GM23338 (cell line): Measurements from ENCODE around the gene ING5. TPM values are rescaled to one million over a fixed set of nuclear protein-coding genes. Genes with fewer than 3 reads are reported as not detected.

Experiments used
- ATAC-seq: fragments of 200-7000 bp; cut with Tn5 transposase; 3 replicates; pipeline ENCODE4 v1.9.1; 2020
- DNase-seq: peaks from one replicate; pipeline ENCODE4 v3.0.0-alpha.2; 2015; ENCODE audit warnings: low spot score
- H2AFZ ChIP-seq: fragments of 200-600 bp; sonication (generic); 2 replicates; pipeline ENCODE4 v1.8.0; 2016; ENCODE audit warnings: antibody characterized with exemption, mild to moderate bottlenecking, moderate library complexity
- H3F3A ChIP-seq: fragments of 200-600 bp; sonication (generic); replicated peaks from 2 replicates; pipeline ENCODE4 v1.8.0; 2017; ENCODE audit warnings: antibody characterized with exemption, mixed run types, low read depth
- H3K27ac ChIP-seq: fragments of 200-600 bp; sonication (generic); 2 replicates; pipeline ENCODE4 v1.6.1; 2016; ENCODE audit warnings: low read depth
- H3K27me3 ChIP-seq: fragments of 200-600 bp; sonication (generic); 2 replicates; pipeline ENCODE4 v1.8.0; 2016; ENCODE audit warnings: mild to moderate bottlenecking, mixed run types, moderate library complexity; ENCODE audit not compliant: insufficient read depth
- H3K36me3 ChIP-seq: fragments of 200-600 bp; sonication (generic); 2 replicates; pipeline ENCODE4 v1.8.0; 2016; ENCODE audit warnings: mild to moderate bottlenecking; ENCODE audit not compliant: insufficient read depth
- H3K4me1 ChIP-seq: fragments of 200-600 bp; sonication (generic); 2 replicates; pipeline ENCODE4 v1.8.0; 2016; ENCODE audit warnings: mild to moderate bottlenecking, moderate library complexity; ENCODE audit not compliant: insufficient read depth
- H3K4me2 ChIP-seq: fragments of 200-600 bp; sonication (generic); 2 replicates; pipeline ENCODE4 v1.7.1; 2017; ENCODE audit warnings: mixed run types
- H3K4me3 ChIP-seq: fragments of 200-600 bp; sonication (generic); 2 replicates; pipeline ENCODE4 v1.6.1; 2016; ENCODE audit warnings: mixed run types
- H3K79me2 ChIP-seq: fragments of 200-600 bp; sonication (generic); replicated peaks from 2 replicates; pipeline ENCODE4 v1.8.0; 2017; ENCODE audit warnings: mild to moderate bottlenecking; ENCODE audit not compliant: insufficient read depth
- H3K9me2 ChIP-seq: fragments of 200-600 bp; sonication (generic); 2 replicates; pipeline ENCODE4 v1.8.0; 2017; ENCODE audit not compliant: insufficient read depth
- H4K20me1 ChIP-seq: fragments of 200-600 bp; sonication (generic); replicated peaks from 2 replicates; pipeline ENCODE4 v1.8.0; 2017; ENCODE audit warnings: mild to moderate bottlenecking; ENCODE audit not compliant: insufficient read depth
- H3K27ac Mint-ChIP-seq: 2 replicates; pipeline ENCODE4 v1.8.0; 2020; ENCODE audit warnings: inconsistent platforms, mild to moderate bottlenecking, moderate library complexity, mixed read lengths
- H3K27me3 Mint-ChIP-seq: 3 replicates; pipeline ENCODE4 v1.8.0; 2022; ENCODE audit warnings: low read depth, mild to moderate bottlenecking, moderate library complexity, mixed read lengths, inconsistent platforms; ENCODE audit not compliant: insufficient read depth, poor library complexity
- H3K36me3 Mint-ChIP-seq: 3 replicates; pipeline ENCODE4 v1.8.0; 2021; ENCODE audit warnings: low read depth, mild to moderate bottlenecking, inconsistent platforms, moderate library complexity, mixed read lengths
- H3K4me1 Mint-ChIP-seq: 3 replicates; pipeline ENCODE4 v1.8.0; 2020; ENCODE audit warnings: mild to moderate bottlenecking, inconsistent platforms, mixed read lengths
- H3K4me3 Mint-ChIP-seq: 3 replicates; pipeline ENCODE4 v1.8.0; 2021; ENCODE audit warnings: moderate library complexity, mild to moderate bottlenecking, inconsistent platforms, mixed read lengths
- H3K9me3 Mint-ChIP-seq: 3 replicates; pipeline ENCODE4 v1.8.0; 2020; ENCODE audit warnings: moderate library complexity, mild to moderate bottlenecking, inconsistent platforms, mixed read lengths
- CTCF ChIP-seq, 2 experiments: fragments of 200-600 bp in 1 of 2; sonication (generic) in 1 of 2; conservative IDR thresholded peaks; 2 replicates each; pipeline versions ENCODE4 v1.5.1 to v1.6.1; 2016 to 2017; ENCODE audit warnings: antibody characterized with exemption in 2 of 2, low read depth in 2 of 2, mild to moderate bottlenecking in 2 of 2, moderate library complexity in 1 of 2
- EZH2 ChIP-seq: fragments of 200-600 bp; sonication (generic); IDR thresholded peaks from one replicate; pipeline ENCODE4 v1.8.0; 2017; ENCODE audit warnings: antibody characterized with exemption, mild to moderate bottlenecking, low read depth; ENCODE audit not compliant: unreplicated experiment
- EZH2phosphoT487 ChIP-seq: fragments of 200-600 bp; sonication (generic); IDR thresholded peaks from one replicate; pipeline ENCODE4 v1.8.1; 2018; ENCODE audit warnings: antibody characterized with exemption; ENCODE audit not compliant: unreplicated experiment
- JUNB ChIP-seq: IDR thresholded peaks from one replicate; pipeline ENCODE4 v1.6.1; 2016; ENCODE audit warnings: antibody characterized with exemption; ENCODE audit not compliant: unreplicated experiment
- NANOG ChIP-seq: IDR thresholded peaks from 2 replicates; pipeline ENCODE4 v1.6.1; 2016; ENCODE audit warnings: antibody characterized with exemption, borderline replicate concordance
- POLR2AphosphoS5 ChIP-seq: IDR thresholded peaks from 2 replicates; pipeline ENCODE4 v1.6.1; 2016; ENCODE audit warnings: antibody characterized with exemption, low read depth
- STAT1 ChIP-seq: IDR thresholded peaks from one replicate; pipeline ENCODE4 v1.6.1; 2016; ENCODE audit warnings: antibody characterized with exemption; ENCODE audit not compliant: unreplicated experiment
- ZNF114 ChIP-seq: fragments of 250-450 bp; sonication (Bioruptor Pico); IDR thresholded peaks from 2 replicates; pipeline ENCODE4 v1.5.0; 2020; ENCODE audit warnings: mild to moderate bottlenecking, moderate library complexity
- ZNF331 ChIP-seq: fragments of 250-450 bp; sonication (Bioruptor Pico); IDR thresholded peaks from 2 replicates; pipeline ENCODE4 v1.5.0; 2020; ENCODE audit warnings: low read depth, mild to moderate bottlenecking, moderate library complexity
- polyA plus RNA-seq: library from polyadenylated mRNA; unstranded; fragments of >200 nt; fragmentation: Nextera tagmentation; extraction: Ambion mirVana; gene quantifications from 2 replicates; pipeline ENCODE4 v1.2.1, GENCODE V29; 2016
- total RNA-seq: library from RNA; depleted of rRNA; stranded (reverse); fragments of >200 nt; shearing (Covaris generic); gene quantifications from 2 replicates; pipeline ENCODE4 v1.2.3, GENCODE V29; 2014
- TF ChIP-seq, protein P1 (sequence below): IDR thresholded peaks from 2 replicates; pipeline ENCODE4 v1.6.1; 2016; ENCODE audit warnings: antibody characterized with exemption
- TF ChIP-seq, protein P2 (sequence below): IDR thresholded peaks from one replicate; pipeline ENCODE4 v1.6.1; 2018; ENCODE audit warnings: antibody characterized with exemption; ENCODE audit not compliant: unreplicated experiment

The ING5 gene
- total and polyA plus RNA-seq, 2 experiments from 2014 or later, result 25.7 to 42.5 TPM

- H4K20me1 ChIP-seq, result peaks cover 9% of the 10 kb centered on the region
- peaks cover 7% of the 10 kb centered on the region for H3K36me3 ChIP-seq
- Mint-ChIP-seq H3K4me3 (no peak overlapping the region), H3K27me3 (peaks cover 12% of the 10 kb centered on the region), H3K9me3 (peaks cover 30% of the 10 kb centered on the region), H3K27ac (no peak overlapping the region), H3K4me1 (no peaks in the 10 kb centered on the region), H3K36me3 (peaks cover 64% of the 10 kb centered on the region)
- no peaks in the 10 kb centered on the region for H3K9me2 ChIP-seq
- no peak overlapping the region for H3K4me2 ChIP-seq
- ATAC-seq (no peak), DNase-seq (no peak)
- no peaks in the 10 kb centered on the region for H3K79me2 ChIP-seq
- no peak overlapping the region for H2AFZ ChIP-seq
- no peaks in the 10 kb centered on the region for H3K27me3 ChIP-seq
- H3K4me3 ChIP-seq, result no peak overlapping the region
- H3K4me1 ChIP-seq, result no peaks in the 10 kb centered on the region
- no peak overlapping the region for H3K27ac ChIP-seq
- H3F3A ChIP-seq, result no peaks in the 10 kb centered on the region
- TF ChIP-seq, protein P1, sequence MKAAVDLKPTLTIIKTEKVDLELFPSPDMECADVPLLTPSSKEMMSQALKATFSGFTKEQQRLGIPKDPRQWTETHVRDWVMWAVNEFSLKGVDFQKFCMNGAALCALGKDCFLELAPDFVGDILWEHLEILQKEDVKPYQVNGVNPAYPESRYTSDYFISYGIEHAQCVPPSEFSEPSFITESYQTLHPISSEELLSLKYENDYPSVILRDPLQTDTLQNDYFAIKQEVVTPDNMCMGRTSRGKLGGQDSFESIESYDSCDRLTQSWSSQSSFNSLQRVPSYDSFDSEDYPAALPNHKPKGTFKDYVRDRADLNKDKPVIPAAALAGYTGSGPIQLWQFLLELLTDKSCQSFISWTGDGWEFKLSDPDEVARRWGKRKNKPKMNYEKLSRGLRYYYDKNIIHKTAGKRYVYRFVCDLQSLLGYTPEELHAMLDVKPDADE, result no peak
- TF ChIP-seq, protein P2, sequence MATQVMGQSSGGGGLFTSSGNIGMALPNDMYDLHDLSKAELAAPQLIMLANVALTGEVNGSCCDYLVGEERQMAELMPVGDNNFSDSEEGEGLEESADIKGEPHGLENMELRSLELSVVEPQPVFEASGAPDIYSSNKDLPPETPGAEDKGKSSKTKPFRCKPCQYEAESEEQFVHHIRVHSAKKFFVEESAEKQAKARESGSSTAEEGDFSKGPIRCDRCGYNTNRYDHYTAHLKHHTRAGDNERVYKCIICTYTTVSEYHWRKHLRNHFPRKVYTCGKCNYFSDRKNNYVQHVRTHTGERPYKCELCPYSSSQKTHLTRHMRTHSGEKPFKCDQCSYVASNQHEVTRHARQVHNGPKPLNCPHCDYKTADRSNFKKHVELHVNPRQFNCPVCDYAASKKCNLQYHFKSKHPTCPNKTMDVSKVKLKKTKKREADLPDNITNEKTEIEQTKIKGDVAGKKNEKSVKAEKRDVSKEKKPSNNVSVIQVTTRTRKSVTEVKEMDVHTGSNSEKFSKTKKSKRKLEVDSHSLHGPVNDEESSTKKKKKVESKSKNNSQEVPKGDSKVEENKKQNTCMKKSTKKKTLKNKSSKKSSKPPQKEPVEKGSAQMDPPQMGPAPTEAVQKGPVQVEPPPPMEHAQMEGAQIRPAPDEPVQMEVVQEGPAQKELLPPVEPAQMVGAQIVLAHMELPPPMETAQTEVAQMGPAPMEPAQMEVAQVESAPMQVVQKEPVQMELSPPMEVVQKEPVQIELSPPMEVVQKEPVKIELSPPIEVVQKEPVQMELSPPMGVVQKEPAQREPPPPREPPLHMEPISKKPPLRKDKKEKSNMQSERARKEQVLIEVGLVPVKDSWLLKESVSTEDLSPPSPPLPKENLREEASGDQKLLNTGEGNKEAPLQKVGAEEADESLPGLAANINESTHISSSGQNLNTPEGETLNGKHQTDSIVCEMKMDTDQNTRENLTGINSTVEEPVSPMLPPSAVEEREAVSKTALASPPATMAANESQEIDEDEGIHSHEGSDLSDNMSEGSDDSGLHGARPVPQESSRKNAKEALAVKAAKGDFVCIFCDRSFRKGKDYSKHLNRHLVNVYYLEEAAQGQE, result no peak
- TF ChIP-seq STAT1 (no peak), POLR2AphosphoS5 (no peak), NANOG (no peak), EZH2 (no peak), EZH2phosphoT487 (no peak), JUNB (no peak), ZNF114 (CRISPR knock-in tag) (no peak), ZNF331 (CRISPR knock-in tag) (no peak)
Measured at GRCh38 chr2:241722896-241723454, 21.1 kb downstream of the ING5 start.

DNA sequence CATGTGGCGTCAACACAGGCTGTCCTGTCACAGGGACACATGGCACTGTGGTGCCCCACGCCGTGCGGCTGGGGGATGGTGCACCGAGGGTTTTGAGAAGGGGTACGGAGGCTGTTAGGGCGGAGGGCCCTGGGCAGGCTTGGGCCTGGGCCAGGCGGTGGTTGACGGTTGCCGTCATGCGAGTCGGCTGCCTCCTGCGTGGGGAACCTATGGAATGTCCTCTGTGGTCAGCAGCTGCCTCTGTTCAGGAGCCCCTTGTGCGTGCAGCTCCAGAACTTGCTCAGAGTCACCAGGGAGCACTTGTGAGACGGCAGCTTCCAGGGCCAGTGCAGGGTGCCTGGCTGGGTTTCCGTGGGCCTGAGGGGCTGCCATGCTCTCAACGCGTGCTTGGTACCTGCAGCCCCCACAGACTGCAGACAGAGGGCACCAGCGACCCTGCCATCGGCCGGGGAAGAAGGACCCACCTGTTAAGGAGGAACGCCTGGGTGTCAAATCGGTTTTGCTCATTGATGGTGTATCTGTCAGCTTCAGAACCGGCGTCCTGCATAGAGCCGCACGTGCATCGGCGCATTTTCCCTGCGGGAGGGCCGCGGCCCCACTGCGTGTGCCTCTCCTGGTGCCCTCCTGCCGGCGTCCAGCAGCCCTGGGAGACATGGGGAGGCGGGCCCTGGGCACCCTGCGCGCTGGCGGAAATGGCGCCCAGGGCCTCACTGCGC lies 22.6 kb downstream of the ING5 start:
- Histone ChIP-seq H3K4me2 (no peak overlapping the region), H2AFZ (no peak overlapping the region), H3K4me1 (no peaks in the 10 kb centered on the region), H3K79me2 (no peaks in the 10 kb centered on the region), H3K4me3 (no peak overlapping the region), H4K20me1 (peaks cover 5% of the 10 kb centered on the region), H3K36me3 (peaks cover 7% of the 10 kb centered on the region), H3F3A (no peaks in the 10 kb centered on the region), H3K27ac (no peak overlapping the region), H3K9me2 (no peaks in the 10 kb centered on the region), H3K27me3 (no peaks in the 10 kb centered on the region)
- peak; percentile 71 for DNase-seq
- H3K9me3 Mint-ChIP-seq, result peaks cover 30% of the 10 kb centered on the region
- H3K4me1 Mint-ChIP-seq, result no peaks in the 10 kb centered on the region
- H3K27ac Mint-ChIP-seq, result no peak overlapping the region; the same call in 1 of the 2 replicates
- ATAC-seq, result peak; percentile 88
- H3K36me3 Mint-ChIP-seq, result peaks cover 61% of the 10 kb centered on the region
- H3K4me3 Mint-ChIP-seq, result no peak overlapping the region
- peaks cover 12% of the 10 kb centered on the region for H3K27me3 Mint-ChIP-seq
- peak; percentile 57 to 85 for TF ChIP-seq CTCF (conservative IDR thresholded peaks at IDR 0.05; ENCODE audit: low read depth in 2 of 2)
- TF ChIP-seq EZH2, result no peak
